HG02981 (cell line): ENCODE measurements around the gene FBXO24.
A peak's percentile ranks its signal among the peaks of the same experiment; 100 is the strongest.

Experiments used
- ATAC-seq: cut with Tn5 transposase; IDR thresholded peaks from one replicate; pipeline ENCODE4 v1.9.1; 2021; ENCODE audit warnings: mild to moderate bottlenecking, moderate library complexity; ENCODE audit not compliant: unreplicated experiment

The FBXO24 gene

GRCh38 chr7:100614308-100614861 is 28.3 kb downstream of the FBXO24 start:
- no peak for ATAC-seq

GRCh38 chr7:100620239-100620638 is 34.1 kb downstream of the FBXO24 start:
- ATAC-seq: no peak

- no peak for ATAC-seq
These were observed 34.7 kb downstream of the FBXO24 start for GRCh38 chr7:100620804-100621203.

GRCh38 chr7:100621554-100621953 is 35.4 kb downstream of the FBXO24 start:
- no peak for ATAC-seq

- no peak for ATAC-seq
These were observed 38.1 kb downstream of the FBXO24 start for GRCh38 chr7:100623951-100624824.

- ATAC-seq: no peak
These were observed 39.9 kb downstream of the FBXO24 start for GRCh38 chr7:100626055-100626454.

- peak; percentile 79 for ATAC-seq
These were observed 40.6 kb downstream of the FBXO24 start for GRCh38 chr7:100626530-100627237.

- no peak for ATAC-seq
These were observed 41.1 kb downstream of the FBXO24 start for GRCh38 chr7:100627238-100627549.

- ATAC-seq: no peak
These were observed 43.1 kb downstream of the FBXO24 start for GRCh38 chr7:100629117-100629716.

- no peak for ATAC-seq
These were observed 43.9 kb downstream of the FBXO24 start for GRCh38 chr7:100630066-100630465.

GRCh38 chr7:100632951-100633717 is 47.0 kb downstream of the FBXO24 start:
- no peak for ATAC-seq

- no peak for ATAC-seq
These were observed 53.9 kb downstream of the FBXO24 start for GRCh38 chr7:100639995-100640516.

- ATAC-seq: no peak
These were observed 54.7 kb downstream of the FBXO24 start for GRCh38 chr7:100640517-100641440.

GRCh38 chr7:100641463-100641859 is 55.3 kb downstream of the FBXO24 start, which contains the start of gene TFR2:
TFR2 (minus strand) TSS chr7:100641552; CDS start chr7:100641509, 43 bp downstream.
- ATAC-seq: no peak

GRCh38 chr7:100641860-100642533 is 55.9 kb downstream of the FBXO24 start:
- ATAC-seq: no peak

GRCh38 chr7:100642534-100642907 is 56.4 kb downstream of the FBXO24 start:
- no peak for ATAC-seq

- ATAC-seq: no peak
These were observed 63.9 kb downstream of the FBXO24 start for GRCh38 chr7:100649826-100650565.
